ENCODE data around the gene ATP8B3.
"Not testable (repeated sequence)": the region's sequence is repeated elsewhere in the genome, so short reads cannot be mapped to it uniquely, and the experiment has no call there.

ATP8B3 gene

GRCh38 chr19:1807695-1808394, 4.2 kb downstream of the ATP8B3 start:
- DNase-seq (ENCODE audit: low read depth) = no peak
- no peak for TF ChIP-seq CTCF (conservative IDR thresholded peaks at IDR 0.05; ENCODE audit: low read depth, low read length)
- no peak overlapping the region for H3K4me3 ChIP-seq (ENCODE audit: low read length)

GRCh38 chr19:1807030-1807694, 4.9 kb downstream of the ATP8B3 start:
- DNase-seq (ENCODE audit: low read depth) = no peak

GRCh38 chr19:1806184-1807029, 5.7 kb downstream of the ATP8B3 start:
- TF ChIP-seq CTCF (conservative IDR thresholded peaks at IDR 0.05; ENCODE audit: low read depth, low read length) = no peak
- no peak overlapping the region for H3K4me3 ChIP-seq (ENCODE audit: low read length)
- DNase-seq (ENCODE audit: low read depth) = no peak

More at GRCh38 chr19:1807030-1807694, 4.9 kb downstream of the ATP8B3 start:
- no peak overlapping the region for H3K4me3 ChIP-seq (ENCODE audit: low read length)
- TF ChIP-seq CTCF (conservative IDR thresholded peaks at IDR 0.05; ENCODE audit: low read depth, low read length) = no peak

GRCh38 chr19:1805401-1806183, 6.5 kb downstream of the ATP8B3 start:
- no peak for TF ChIP-seq CTCF (conservative IDR thresholded peaks at IDR 0.05; ENCODE audit: low read depth, low read length)
- DNase-seq (ENCODE audit: low read depth) = no peak
- H3K4me3 ChIP-seq (ENCODE audit: low read length) = no peak overlapping the region

GRCh38 chr19:1804858-1805257, 7.2 kb downstream of the ATP8B3 start:
- DNase-seq (ENCODE audit: low read depth) = no peak
- no peak overlapping the region for H3K4me3 ChIP-seq (ENCODE audit: low read length)
- TF ChIP-seq CTCF (conservative IDR thresholded peaks at IDR 0.05; ENCODE audit: low read depth, low read length) = no peak

- no peak for TF ChIP-seq CTCF (conservative IDR thresholded peaks at IDR 0.05; ENCODE audit: low read depth, low read length)
- H3K4me3 ChIP-seq (ENCODE audit: low read length) = no peak overlapping the region
- no peak for DNase-seq (ENCODE audit: low read depth)
Measured at GRCh38 chr19:1799695-1800342, 12.3 kb downstream of the ATP8B3 start.

GRCh38 chr19:1797313-1797712, 14.8 kb downstream of the ATP8B3 start:
- not testable (repeated sequence) for DNase-seq (ENCODE audit: low read depth); H3K4me3 ChIP-seq (ENCODE audit: low read length)
